Rectal smooth muscle tissue (tissue), 1 donor: ENCODE data around the gene ST6GAL2.

Source experiments
- H3K27ac ChIP-seq: one replicate; pipeline ENCODE4 v1.7.0; 2013; ENCODE audit warnings: low read depth, low read length, inconsistent platforms
- H3K27me3 ChIP-seq: one replicate; pipeline ENCODE4 v1.7.0; 2013; ENCODE audit warnings: low read length; ENCODE audit not compliant: control insufficient read depth, insufficient read depth
- H3K36me3 ChIP-seq: one replicate; pipeline ENCODE4 v1.7.0; 2013; ENCODE audit warnings: low read length; ENCODE audit not compliant: control insufficient read depth, insufficient read depth
- H3K4me1 ChIP-seq: one replicate; pipeline ENCODE4 v1.7.0; 2013; ENCODE audit warnings: low read length; ENCODE audit not compliant: control insufficient read depth, insufficient read depth
- H3K4me3 ChIP-seq: one replicate; pipeline ENCODE4 v1.7.0; 2013; ENCODE audit warnings: low read length
- H3K9ac ChIP-seq: one replicate; pipeline ENCODE4 v1.7.0; 2013; ENCODE audit warnings: low read length

The ST6GAL2 gene

DNA sequence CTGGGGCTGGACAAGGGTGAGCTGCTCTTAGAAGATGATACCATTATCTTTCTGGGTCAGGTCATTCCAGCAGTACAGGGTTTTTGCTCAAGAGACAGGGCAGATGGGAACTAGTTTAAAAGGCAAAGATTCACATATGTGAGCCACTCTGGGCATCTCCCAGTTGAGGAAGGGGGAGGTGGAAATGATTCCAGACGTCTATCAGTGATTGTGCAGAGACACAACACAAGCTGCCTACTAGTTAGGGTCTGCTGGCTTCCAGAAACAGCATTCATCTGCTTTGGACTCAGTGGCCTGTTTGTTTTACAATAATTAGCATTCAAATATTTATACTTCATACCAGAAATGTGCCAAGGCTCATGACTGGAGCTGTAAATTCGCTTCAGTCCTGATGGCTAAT lies 32.3 kb downstream of the ST6GAL2 start:
- Histone ChIP-seq H3K4me3 (no peak overlapping the region), H3K4me1 (peaks cover 4% of the 10 kb centered on the region), H3K27me3 (no peaks in the 10 kb centered on the region), H3K36me3 (no peaks in the 10 kb centered on the region), H3K27ac (no peak overlapping the region), H3K9ac (no peak overlapping the region)

DNA sequence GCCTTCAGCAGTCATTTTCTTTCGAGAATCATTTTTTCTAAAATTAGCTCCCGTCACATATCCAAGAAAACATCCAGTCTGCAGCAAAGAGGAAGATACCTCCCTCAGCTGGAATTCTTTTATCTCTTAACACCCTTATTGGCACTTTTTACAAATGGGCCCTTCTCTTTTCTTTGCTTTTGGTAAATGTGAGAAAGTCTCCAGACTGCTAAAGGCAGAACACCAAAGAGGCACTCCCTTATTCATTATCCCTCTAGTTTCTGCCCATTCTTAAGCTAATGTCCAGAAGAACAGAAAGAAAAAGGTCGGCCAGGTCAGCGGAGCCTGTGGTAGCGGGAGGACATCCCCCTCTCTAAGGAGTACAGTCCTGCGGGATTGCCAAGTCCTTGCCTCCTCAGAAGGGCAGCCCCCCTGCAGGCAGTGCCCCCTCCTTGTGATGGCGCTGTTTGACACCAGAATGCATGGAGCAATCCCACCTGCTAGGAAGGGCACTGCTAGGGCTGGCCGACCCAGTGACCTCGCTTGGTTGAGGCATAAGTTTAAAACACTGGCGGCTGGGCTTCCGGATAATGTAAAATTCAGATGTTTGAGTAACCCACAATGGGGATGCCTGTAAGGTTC lies 34.0 kb downstream of the ST6GAL2 start:
- peaks cover 4% of the 10 kb centered on the region for H3K4me1 ChIP-seq

DNA sequence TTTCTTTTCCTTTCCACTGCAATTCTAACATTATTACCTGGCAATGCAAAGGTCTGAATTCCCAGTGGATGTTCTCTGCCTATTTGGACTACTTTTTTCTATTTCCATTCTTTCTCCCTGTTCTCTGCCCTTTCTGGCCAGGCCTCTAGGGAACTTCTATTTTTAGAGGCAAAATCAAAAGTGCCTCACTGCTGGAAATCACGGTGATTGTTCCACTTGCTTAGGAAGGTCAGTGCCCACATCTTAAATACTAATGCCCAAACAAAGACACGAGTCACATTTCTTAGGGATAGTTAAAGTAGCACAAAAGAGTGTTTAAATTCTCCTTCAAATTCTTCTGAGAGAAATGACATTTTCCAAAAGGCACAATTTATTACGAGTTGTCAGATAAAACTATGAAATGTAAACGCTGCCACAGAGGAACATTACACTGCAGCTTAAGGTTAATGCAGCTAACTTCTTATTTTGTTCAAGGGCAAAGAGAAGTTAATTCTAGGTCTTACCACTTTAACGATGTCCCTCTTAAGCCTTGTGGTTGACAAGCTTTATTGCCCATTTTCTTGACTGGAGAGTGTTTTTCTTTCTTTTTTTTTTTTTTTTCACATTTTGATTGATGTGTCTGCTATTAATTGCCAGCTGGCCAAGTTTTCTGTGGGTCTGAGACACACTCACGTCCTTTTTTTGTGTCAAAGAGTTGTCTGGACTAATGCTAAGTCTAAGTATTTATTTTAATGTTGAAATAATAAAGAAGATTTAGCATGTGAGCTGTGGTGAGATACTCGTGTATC lies 34.7 kb downstream of the ST6GAL2 start:
- peaks cover 4% of the 10 kb centered on the region for H3K4me1 ChIP-seq
- no peaks in the 10 kb centered on the region for H3K27me3 ChIP-seq
- H3K4me3 ChIP-seq, result no peak overlapping the region
- no peak overlapping the region for H3K9ac ChIP-seq
- H3K36me3 ChIP-seq, result no peaks in the 10 kb centered on the region
- H3K27ac ChIP-seq, result peak overlapping the region; percentile 21

More for the DNA sequence above, 34.0 kb downstream of the ST6GAL2 start:
- H3K36me3 ChIP-seq, result no peaks in the 10 kb centered on the region
- H3K27me3 ChIP-seq, result no peaks in the 10 kb centered on the region
- H3K4me3 ChIP-seq, result no peak overlapping the region
- H3K9ac ChIP-seq, result no peak overlapping the region
- no peak overlapping the region for H3K27ac ChIP-seq

DNA sequence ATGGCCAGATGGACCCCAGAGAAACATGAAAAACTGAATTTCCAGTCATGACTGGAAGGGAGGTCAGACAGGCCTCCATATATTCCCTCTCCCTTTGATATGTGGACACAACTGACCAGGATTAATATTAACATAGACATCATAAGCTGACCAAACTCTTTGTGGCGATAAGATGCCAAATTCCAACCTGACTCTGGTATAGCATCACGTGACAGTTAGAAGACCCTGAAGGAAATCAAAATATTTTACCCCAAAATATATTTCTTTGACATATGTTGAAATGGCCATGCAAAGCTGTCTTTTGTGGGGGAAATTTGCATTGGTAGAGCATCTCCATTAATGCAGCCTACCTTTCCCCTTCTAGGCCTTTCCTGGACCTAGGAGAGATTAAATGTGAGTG lies 36.7 kb downstream of the ST6GAL2 start:
- Histone ChIP-seq H3K27ac (no peak overlapping the region), H3K36me3 (no peaks in the 10 kb centered on the region), H3K9ac (no peak overlapping the region), H3K4me1 (peaks cover 6% of the 10 kb centered on the region), H3K4me3 (no peak overlapping the region), H3K27me3 (no peaks in the 10 kb centered on the region)

DNA sequence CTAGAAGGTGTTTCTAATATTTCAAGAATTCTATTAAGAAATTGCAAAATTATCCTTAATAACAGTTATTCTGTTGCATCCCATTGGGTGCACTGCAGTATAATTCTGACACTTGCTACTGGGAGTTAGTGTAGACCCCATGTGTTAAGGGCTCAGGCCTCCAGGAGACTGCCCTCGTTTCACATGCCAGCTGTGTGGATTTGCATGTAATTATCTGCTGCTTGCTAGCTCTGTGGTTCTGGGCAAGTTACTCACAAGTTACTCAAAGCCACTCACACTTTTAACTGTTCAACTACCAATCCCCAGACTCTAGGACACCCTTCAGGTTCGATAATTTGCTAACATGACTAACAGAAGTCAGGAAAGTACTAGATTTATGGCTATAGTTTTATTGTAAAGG lies 38.6 kb downstream of the ST6GAL2 start:
- no peaks in the 10 kb centered on the region for H3K36me3 ChIP-seq
- no peaks in the 10 kb centered on the region for H3K27me3 ChIP-seq

DNA sequence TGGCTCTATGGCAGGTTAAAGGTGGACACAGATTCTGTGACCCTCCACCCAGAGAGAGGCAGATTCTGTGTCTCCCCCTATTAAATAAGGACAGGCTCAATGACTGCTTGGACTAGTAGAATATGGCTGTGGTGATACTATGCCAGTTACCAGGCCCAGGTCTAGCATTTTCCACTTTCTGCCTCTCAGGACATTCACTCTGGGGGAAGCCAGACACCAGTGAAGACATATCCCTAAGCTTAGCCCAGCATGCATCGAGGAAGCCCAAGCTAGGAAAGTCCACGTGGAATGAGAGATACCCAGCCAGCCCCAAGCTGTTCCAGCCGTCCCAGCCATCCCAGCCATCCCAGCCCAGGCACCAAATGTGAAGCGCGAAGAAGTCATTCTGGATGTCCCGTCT lies 40.3 kb downstream of the ST6GAL2 start:
- H3K4me1 ChIP-seq, result peaks cover 10% of the 10 kb centered on the region
- no peak overlapping the region for H3K27ac ChIP-seq
- no peak overlapping the region for H3K9ac ChIP-seq
- no peaks in the 10 kb centered on the region for H3K27me3 ChIP-seq
- no peak overlapping the region for H3K4me3 ChIP-seq
- no peaks in the 10 kb centered on the region for H3K36me3 ChIP-seq

More for the DNA sequence above, 38.6 kb downstream of the ST6GAL2 start:
- Histone ChIP-seq H3K27ac (no peak overlapping the region), H3K4me1 (peaks cover 7% of the 10 kb centered on the region), H3K9ac (no peak overlapping the region), H3K4me3 (no peak overlapping the region)

DNA sequence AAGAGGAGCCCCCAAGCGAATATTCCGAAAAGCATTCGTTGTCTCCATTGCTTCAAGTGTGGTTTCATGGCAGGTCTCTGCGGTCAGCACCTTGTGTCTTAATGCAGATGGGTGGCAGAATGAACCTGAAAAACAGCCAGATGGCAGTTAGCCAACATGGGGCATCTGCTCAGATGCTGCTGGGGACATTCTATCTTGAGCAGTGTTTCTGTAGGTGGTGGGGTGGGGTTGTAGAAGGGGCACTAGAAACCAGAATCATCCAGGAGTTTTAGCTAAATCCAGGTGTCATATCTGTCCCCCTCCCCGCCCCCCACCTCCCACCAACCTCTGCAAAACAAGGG lies 42.1 kb downstream of the ST6GAL2 start:
- H3K27ac ChIP-seq, result no peak overlapping the region
- H3K36me3 ChIP-seq, result no peaks in the 10 kb centered on the region
- no peaks in the 10 kb centered on the region for H3K27me3 ChIP-seq
- H3K4me1 ChIP-seq, result peaks cover 12% of the 10 kb centered on the region
- H3K9ac ChIP-seq, result no peak overlapping the region
- no peak overlapping the region for H3K4me3 ChIP-seq

DNA sequence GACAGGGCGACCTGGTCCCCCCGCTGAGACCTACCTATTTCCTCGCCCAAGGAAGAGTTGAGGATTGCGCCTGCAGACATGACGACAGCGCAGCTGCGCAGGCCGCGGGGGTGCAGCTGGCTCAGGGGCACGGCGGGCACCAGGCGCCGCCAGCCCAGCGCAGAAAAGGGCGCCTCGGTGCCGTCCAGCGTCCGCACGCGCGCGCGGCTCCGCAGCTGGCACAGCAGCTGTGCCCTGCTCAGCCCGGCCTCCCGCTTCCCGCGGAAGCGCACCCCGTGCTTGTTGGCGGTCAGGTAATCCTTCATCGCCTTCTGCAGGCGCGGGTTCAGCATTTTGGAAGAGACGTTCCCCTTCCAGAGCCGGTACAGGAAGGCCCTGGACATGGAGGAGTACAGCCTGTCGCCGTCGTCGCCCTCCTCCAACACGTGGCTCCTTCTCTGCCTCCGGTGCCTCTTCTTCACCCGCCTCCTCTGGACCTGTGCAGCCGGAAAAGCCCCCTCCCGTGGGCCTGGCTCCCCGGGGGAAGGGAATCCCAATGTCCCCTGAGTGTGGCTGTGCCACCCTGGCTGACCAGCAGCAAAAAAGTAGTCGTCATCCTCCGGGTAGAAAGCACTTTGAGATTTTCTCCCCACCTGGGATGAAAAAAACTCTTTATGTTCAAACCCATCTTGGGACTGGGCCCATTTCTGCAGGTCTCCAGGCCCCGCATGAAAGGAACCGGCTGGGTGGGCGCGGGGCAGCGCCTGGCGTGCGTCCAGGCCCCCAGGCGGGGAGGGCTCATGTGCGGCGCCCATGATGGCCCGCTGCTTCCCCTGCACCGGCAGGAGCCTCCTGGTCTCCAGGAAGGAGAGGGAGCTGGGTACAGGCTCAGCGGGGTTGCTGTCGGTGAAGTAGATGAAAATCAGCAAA lies 42.7 kb downstream of the ST6GAL2 start:
- H3K4me1 ChIP-seq, result peaks cover 12% of the 10 kb centered on the region

DNA sequence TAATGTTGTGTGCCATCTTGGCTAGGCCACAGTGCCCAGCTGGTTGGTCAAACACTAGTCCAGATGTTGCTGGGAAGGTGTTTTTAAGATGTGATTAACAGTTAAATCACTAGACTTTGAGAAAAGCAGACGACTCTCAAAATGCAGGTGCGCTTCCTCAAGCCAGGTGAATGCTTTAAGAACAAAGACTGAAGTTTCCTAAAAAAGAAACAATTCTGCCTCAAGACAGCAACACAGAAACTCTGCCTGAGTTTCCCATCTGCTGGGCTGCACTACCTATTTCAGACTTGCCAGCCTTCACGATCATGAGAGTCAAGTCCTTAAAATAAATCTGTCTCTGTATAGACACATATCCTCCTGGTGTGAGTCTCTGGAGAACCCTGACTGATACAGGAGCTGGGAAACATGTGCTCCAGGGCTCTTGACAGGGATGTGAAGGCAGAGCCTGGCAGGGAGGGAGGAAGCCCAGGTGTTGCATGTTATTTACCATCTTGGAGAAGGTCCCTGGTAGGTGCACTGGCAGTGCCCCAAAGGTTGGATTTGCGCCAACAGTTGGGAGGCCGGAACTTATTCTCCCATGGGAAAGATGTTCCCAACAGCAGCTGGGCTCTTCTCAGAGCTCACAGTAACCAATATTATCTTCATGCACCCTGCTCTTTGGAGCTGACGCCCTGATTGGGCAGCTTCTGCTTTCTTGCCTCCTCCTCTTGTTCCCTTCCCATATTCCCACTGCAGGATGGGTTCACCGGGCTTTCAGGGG lies 43.9 kb downstream of the ST6GAL2 start:
- Histone ChIP-seq H3K4me1 (peaks cover 12% of the 10 kb centered on the region), H3K4me3 (no peak overlapping the region), H3K27ac (no peak overlapping the region), H3K36me3 (no peaks in the 10 kb centered on the region), H3K9ac (no peak overlapping the region), H3K27me3 (no peaks in the 10 kb centered on the region)

More for the DNA sequence above, 42.7 kb downstream of the ST6GAL2 start:
- H3K27me3 ChIP-seq, result no peaks in the 10 kb centered on the region
- H3K27ac ChIP-seq, result no peak overlapping the region
- no peak overlapping the region for H3K9ac ChIP-seq
- no peaks in the 10 kb centered on the region for H3K36me3 ChIP-seq
- no peak overlapping the region for H3K4me3 ChIP-seq

DNA sequence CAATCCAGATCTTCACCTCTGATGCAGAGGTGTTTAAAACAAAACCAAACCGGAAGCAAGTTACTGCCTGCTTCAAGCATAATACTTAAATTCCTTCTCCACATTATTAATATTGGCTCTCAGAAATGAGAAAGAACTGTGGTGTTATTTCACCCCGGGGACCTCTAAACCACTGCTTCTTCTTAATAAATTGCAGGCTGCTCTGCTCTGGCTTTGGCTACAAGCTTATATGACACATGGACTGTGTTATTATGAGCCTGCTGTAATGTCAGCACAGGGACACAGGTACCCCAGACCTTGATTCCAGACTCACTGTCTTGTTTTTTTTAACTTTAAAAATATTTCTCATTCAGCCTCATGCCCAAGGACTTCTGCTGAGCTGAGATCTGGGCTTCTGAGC lies 45.1 kb downstream of the ST6GAL2 start:
- no peak overlapping the region for H3K4me3 ChIP-seq
- H3K27me3 ChIP-seq, result no peaks in the 10 kb centered on the region
- H3K27ac ChIP-seq, result no peak overlapping the region
- peaks cover 12% of the 10 kb centered on the region for H3K4me1 ChIP-seq
- H3K9ac ChIP-seq, result no peak overlapping the region
- H3K36me3 ChIP-seq, result no peaks in the 10 kb centered on the region

DNA sequence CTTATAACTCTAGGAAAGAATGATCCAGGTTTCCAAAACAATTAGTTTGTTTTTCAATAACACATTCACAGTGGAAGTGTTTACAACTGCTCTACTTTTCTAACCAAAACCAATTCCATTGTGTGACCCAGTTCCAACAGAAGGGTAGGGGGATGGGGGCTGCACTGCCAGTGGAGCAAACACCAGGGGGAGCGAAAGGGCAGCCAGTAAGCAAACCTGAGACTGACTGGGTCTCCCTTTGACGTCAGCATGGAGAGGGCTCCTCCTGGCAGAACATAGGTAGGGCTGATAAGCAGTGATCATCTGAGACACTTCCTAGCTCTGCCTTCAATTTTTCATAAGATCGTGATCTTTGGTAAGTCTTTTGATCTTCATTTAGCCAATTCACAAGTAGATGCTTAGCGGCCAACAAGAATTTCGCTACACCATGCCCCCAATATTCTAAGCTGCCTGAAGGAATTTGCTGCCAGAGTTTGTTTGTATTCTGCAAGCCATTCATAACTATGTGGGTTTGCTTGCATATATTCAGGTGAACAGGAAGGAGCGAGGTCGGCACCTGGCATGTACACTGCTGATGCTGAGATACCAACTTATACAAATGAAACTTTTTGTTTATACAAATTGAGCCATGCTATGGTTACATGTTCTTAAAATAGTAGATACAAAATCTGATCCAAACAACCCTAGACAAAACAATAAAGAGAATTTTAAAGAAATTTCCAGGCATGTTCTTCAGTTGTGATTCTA lies 45.9 kb downstream of the ST6GAL2 start:
- H3K4me1 ChIP-seq, result peaks cover 12% of the 10 kb centered on the region

More for the DNA sequence above, 45.9 kb downstream of the ST6GAL2 start:
- Histone ChIP-seq H3K4me3 (no peak overlapping the region), H3K9ac (no peak overlapping the region), H3K36me3 (no peaks in the 10 kb centered on the region), H3K27me3 (no peaks in the 10 kb centered on the region), H3K27ac (no peak overlapping the region)
